Measurements from ENCODE around the gene OR10H3.

- no peak for TF ChIP-seq CTCF (conservative IDR thresholded peaks at IDR 0.05; ENCODE audit: low read length)
- TF ChIP-seq EZH2phosphoT487 (IDR thresholded peaks at IDR 0.05; ENCODE audit: borderline replicate concordance, low read depth, low read length), result no peak
Observed at GRCh38 chr19:15748239-15748638, 10.5 kb downstream of the OR10H3 start.
